Left colon (tissue), 2 donors: Measurements from ENCODE around the gene LYSMD4. TPM values are rescaled to one million over a fixed set of nuclear protein-coding genes. Genes with fewer than 3 reads are reported as not detected.
A peak's percentile ranks its signal among the peaks of the same experiment; 100 is the strongest.

ENCODE experiments used
- ATAC-seq: fragments of 200-7000 bp; cut with Tn5 transposase; one replicate; pipeline ENCODE4 v1.9.1; 2020; ENCODE audit warnings: mild to moderate bottlenecking, moderate library complexity
- DNase-seq, 2 donors: peaks; one replicate each; pipeline ENCODE4 v3.0.0-alpha.2; 2020
- intact Hi-C, 2 donors: fragments of 100-400 bp; cut with DNase I in 1 of 2; cut with micrococcal nuclease in 1 of 2; formaldehyde crosslinking; loops; one replicate each; pipeline versions ENCODE4 v1.11.2 to v1.14.0; 2022; cut with DNase I, micrococcal nuclease
- total RNA-seq, 2 donors: library from RNA; stranded (reverse); fragmentation: NEBNext Ultra II Directional; extraction: Animal tissue kit (Norgen Biotek cat#: 25700); gene quantifications; one replicate each; pipeline ENCODE4 v1.2.1, GENCODE V29; 2021
- donor health status: DM: no; HTN: no; CAD: no.
- donor health status: DM: yes; HTN: yes; CAD: no.

Gene LYSMD4
- total RNA-seq, 2 donors from 2014 or later = 6.0 to 10.2 TPM

GRCh38 chr15:99709243-99709986, 23.8 kb downstream of the LYSMD4 start:
- DNase-seq (no peak), ATAC-seq (no peak)
- intact Hi-C loops = loop anchor here in 1 of 2 donors (5.0 kb wide), 1 partner anchor 422 kb away; no protein-coding TSS in a partner anchor

- ATAC-seq = peak; percentile 93
- intact Hi-C loops = loop anchor here in 1 of 2 donors (5.0 kb wide), 1 partner anchor 421 kb away; no protein-coding TSS in a partner anchor
- peak; percentile 57 to 76 for DNase-seq
Measured at GRCh38 chr15:99708563-99708962, 24.7 kb downstream of the LYSMD4 start.

GRCh38 chr15:99707473-99708270, 25.6 kb downstream of the LYSMD4 start:
- intact Hi-C loops = loop anchor here in 1 of 2 donors (5.0 kb wide), 1 partner anchor 420 kb away; no protein-coding TSS in a partner anchor
- no peak for DNase-seq
- ATAC-seq = no peak

- DNase-seq (no peak), ATAC-seq (no peak)
- intact Hi-C loops = loop anchor here in 1 of 2 donors (5.0 kb wide), 1 partner anchor 419 kb away; no protein-coding TSS in a partner anchor
Measured at GRCh38 chr15:99706557-99707303, 26.5 kb downstream of the LYSMD4 start.

GRCh38 chr15:99704444-99704838, 28.8 kb downstream of the LYSMD4 start:
- intact Hi-C loops = no loop called here
- no peak for DNase-seq
- peak; percentile 75 for ATAC-seq

- ATAC-seq (peak; percentile 51), DNase-seq (no peak)
- intact Hi-C loops = no loop called here
Measured at GRCh38 chr15:99703603-99704443, 29.4 kb downstream of the LYSMD4 start.

GRCh38 chr15:99702895-99703602, 30.2 kb downstream of the LYSMD4 start:
- intact Hi-C loops = no loop called here
- ATAC-seq = no peak
- DNase-seq = no peak

GRCh38 chr15:99696096-99696495, 37.1 kb downstream of the LYSMD4 start:
- DNase-seq = no peak
- ATAC-seq = no peak
- intact Hi-C loops = no loop called here

- intact Hi-C loops = no loop called here
- ATAC-seq (no peak), DNase-seq (no peak)
Measured at GRCh38 chr15:99692825-99693224, 40.4 kb downstream of the LYSMD4 start.

- intact Hi-C loops = no loop called here
Measured at GRCh38 chr15:99686290-99686689, 46.9 kb downstream of the LYSMD4 start.

GRCh38 chr15:99683000-99683670, 50.1 kb downstream of the LYSMD4 start:
- ATAC-seq = no peak
- intact Hi-C loops = no loop called here

More at GRCh38 chr15:99686290-99686689, 46.9 kb downstream of the LYSMD4 start:
- no peak for DNase-seq
- ATAC-seq = no peak

GRCh38 chr15:99682455-99682854, 50.8 kb downstream of the LYSMD4 start:
- no peak for DNase-seq
- no peak for ATAC-seq
- intact Hi-C loops = no loop called here

More at GRCh38 chr15:99683000-99683670, 50.1 kb downstream of the LYSMD4 start:
- DNase-seq = no peak

GRCh38 chr15:99681990-99682389, 51.2 kb downstream of the LYSMD4 start:
- ATAC-seq = no peak
- intact Hi-C loops = no loop called here
- no peak for DNase-seq

GRCh38 chr15:99680276-99680675, 53.0 kb downstream of the LYSMD4 start:
- no peak for DNase-seq
- ATAC-seq = no peak
- intact Hi-C loops = no loop called here

- ATAC-seq (no peak), DNase-seq (no peak)
- intact Hi-C loops = no loop called here
Measured at GRCh38 chr15:99677540-99678134, 55.6 kb downstream of the LYSMD4 start.
